ENCODE data around the gene MYO5B.

MYO5B gene

GRCh38 chr18:50060822-50061221, 134.1 kb downstream of the MYO5B start:
- DNase-seq: no peak

GRCh38 chr18:50058731-50059130, 136.2 kb downstream of the MYO5B start:
- DNase-seq: no peak

GRCh38 chr18:50057009-50057408, 137.9 kb downstream of the MYO5B start:
- DNase-seq: no peak

- no peak for DNase-seq
Measured at GRCh38 chr18:50056185-50056584, 138.8 kb downstream of the MYO5B start.

DNA sequence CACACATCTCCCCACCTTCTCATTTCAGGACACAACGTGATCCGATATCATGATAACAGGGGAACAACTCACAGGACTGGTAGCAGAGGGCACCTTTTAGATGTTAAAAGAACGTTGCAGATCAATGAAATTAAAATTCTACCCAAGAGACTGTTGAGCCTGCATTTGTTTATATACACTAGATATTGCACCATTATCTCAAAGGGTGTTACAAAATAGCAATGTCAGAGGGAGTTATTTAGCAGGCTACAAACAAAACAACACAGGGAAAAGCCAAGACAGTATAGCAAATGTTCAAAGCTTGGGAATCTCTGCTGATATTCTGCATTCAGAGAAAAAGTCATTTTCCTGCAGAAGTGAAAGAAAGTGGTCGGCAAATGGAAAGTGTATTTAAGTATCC, 139.5 kb downstream of the MYO5B start:
- DNase-seq: no peak

- no peak for DNase-seq
Measured at GRCh38 chr18:50053111-50053510, 141.8 kb downstream of the MYO5B start.

DNA sequence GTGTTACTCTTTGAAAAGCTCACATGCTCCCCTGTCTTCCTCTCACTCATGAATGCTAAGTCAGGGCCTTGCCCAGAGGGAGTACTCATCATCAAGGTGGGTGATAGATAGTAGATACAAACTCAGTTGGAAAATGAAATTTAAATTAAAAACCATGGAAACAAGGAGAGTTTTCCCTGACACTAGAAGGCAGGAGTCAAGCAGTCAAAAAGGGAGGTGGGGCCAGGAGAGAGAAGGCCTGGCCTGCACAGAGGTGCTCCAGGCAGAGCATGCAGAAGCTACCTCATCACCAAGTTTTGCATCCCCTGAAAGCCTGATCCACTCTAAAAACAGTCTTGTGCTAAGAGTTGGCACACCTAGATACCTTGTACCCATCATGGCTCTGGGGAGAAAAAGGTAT, 143.7 kb downstream of the MYO5B start:
- no peak for DNase-seq

GRCh38 chr18:50045126-50045525, 149.8 kb downstream of the MYO5B start:
- DNase-seq: no peak

GRCh38 chr18:50044402-50044801, 150.5 kb downstream of the MYO5B start:
- DNase-seq: no peak

DNA sequence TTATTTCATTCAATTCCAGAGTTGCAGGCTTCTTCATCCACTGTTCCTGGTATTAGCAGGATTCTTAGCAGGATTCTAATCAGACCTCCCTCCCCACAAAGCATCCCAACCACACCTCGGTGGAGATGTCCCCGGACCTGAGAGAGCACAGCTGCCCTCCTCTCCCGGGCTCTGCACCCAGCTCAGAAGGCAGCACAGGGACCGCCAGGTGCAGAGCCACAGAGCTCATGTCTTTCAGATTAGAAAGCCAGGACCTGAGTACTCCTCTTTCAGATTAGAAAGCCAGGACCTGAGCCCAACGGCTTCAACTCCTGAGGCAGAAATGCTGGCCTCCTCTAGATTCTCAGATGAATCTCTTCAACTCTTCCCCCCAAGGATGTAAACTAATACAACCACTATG, 152.3 kb downstream of the MYO5B start:
- DNase-seq: no peak

DNA sequence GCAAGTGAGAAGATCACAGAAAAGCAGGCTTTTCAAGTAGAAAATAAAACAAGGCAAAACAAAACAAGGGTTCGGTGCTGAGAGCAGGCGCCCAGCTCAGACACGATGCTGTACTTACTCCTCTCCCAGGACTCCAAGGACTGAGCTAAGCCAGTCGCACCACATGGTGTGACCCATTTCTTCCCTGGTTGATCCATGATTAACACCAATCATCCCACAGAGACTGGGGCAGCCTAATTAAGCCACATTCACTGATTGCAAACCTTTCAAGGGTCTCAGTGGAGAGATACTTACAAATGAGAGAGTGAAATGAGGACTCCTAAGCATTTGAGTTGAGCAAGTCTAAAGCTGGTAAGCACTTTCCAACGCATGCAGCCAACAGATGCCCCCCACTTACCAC, 155.2 kb downstream of the MYO5B start:
- no peak for DNase-seq

DNA sequence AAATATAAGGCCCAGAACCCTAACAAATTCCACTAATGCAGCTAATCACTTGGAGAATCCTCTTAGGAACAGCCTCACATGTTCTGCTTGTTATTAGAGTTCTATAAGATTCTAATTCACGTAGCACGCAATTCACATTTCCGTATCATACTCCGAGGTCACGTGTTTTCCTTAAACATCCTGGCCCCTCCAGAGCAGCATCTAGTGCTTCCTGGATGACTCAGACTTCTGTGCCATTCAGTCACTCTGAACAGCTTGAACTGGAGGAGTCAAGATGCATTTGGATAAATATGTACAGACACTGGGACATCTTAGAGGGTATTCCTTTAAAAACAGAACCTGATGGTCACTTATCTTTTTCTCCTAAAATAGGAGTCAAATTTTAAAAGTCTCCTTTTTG, 156.5 kb downstream of the MYO5B start:
- no peak for DNase-seq

DNA sequence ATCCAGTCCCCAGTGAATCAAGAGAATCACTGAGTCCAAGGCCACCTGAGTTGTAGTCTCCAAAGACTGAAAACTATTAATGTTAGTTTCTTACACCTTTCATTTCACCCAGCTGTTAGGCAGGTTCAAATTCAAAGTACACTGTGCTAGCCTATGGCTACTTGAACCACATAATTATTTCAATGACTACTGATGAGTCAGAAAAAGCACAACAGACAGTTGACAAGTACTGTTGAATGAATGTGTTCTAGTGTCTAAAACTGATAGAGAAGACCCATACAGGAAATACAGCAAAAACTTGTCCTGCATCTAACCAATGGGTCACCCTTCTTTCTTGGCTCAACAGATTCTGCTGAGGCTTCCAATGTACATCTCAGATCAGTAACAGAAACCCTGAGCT, 160.9 kb downstream of the MYO5B start:
- DNase-seq: no peak

DNA sequence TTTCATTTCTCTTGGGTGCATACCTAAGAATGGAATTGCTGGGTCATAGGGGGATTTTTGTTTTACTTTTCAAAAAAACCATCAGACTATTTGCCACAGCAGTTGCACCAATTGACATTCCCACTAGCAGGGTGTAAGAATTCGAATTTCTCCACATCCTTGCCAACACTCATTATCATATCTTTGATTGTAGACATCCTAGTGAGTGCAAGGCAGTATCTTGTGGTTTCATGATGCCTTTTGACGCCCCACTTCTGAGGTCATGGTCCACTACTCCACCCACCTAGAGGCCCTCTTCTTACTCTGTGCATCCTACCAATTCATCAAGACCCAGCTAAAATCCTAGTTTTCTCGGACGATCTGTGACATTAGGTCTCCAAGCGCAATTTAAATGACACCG, 161.9 kb downstream of the MYO5B start:
- DNase-seq: no peak

DNA sequence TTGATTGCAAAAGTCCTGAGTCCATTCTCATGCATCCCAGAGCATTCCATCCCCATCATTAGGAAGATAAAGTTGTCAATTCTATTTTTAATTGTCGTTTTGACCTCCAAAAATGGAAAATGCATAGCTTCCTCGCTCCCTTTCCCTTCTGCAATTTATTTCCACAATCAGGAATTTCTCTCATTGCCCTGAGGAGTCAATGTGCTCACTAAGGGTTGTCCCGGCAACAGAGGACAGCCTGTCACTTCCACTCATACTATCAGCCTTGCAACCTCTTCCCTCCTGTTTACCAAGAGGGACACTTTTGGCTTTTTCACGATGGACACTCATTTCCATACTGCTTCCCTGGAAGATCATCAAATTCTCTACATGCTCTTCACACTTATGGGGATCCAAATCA, 164.8 kb downstream of the MYO5B start:
- no peak for DNase-seq

DNA sequence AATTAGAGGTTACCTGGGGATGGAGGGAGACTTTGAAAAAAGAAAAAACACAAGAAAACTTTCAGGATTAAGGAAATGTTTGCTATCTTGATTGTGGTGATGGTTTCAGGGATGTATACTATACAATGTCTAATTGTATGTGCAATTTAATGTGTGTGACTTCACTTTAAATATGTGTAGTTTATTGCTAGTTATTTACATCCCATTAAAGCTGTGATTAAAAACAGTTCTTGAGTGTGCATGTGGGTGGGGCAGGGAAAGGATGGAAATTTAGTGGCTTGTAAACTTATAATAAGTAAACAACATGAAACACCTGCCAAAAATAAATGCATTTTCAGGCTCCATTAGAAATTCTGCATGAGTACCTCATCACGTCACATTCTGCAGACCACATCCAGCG, 167.0 kb downstream of the MYO5B start:
- no peak for DNase-seq

DNA sequence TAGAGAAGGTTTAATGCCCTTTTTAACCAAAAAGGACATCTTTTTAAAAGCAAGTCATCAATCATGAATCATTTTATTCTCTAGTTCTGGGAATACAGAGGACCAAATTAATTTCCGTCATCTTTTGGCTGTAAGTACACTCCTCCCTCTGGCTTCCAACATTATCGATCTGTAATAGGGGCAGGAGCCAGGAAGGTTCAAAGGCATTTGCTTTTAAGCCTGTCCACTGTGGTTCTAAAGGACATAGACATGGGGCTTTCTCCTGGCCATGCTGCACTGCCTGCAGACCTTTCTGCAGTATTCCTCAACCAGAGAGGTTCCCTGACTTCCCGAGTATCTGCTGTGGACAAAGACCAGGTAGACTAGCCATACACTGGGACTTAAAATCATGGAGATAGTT, 170.5 kb downstream of the MYO5B start:
- no peak for DNase-seq

DNA sequence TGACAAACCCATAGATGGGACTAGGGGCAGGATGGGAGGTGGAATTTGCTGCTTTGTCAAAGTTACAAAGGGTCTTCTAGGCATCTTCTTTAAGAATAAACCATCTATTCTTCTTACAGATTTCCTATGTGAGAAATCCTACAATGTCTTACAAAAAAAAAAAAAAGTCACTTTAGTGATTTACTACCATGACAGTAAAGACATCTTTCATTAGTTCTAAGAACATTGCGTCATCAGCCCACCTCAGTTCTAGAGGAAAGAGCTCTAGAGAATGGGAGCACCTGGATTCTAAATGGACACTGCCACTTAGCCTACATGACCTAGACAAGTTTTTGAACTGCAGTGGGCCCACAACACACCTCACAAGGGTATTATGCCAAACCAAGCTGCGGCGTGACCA, 172.0 kb downstream of the MYO5B start:
- no peak for DNase-seq

GRCh38 chr18:50014606-50015005, 180.3 kb downstream of the MYO5B start:
- no peak for DNase-seq

- DNase-seq: no peak
Measured at GRCh38 chr18:50013363-50014138, 181.4 kb downstream of the MYO5B start.

GRCh38 chr18:50011813-50012435, 183.0 kb downstream of the MYO5B start:
- no peak for DNase-seq

- no peak for DNase-seq
Measured at GRCh38 chr18:50009773-50010335, 185.1 kb downstream of the MYO5B start.

- DNase-seq: no peak
Measured at GRCh38 chr18:50008306-50008705, 186.6 kb downstream of the MYO5B start.

- DNase-seq: no peak
Measured at GRCh38 chr18:50006470-50007046, 188.4 kb downstream of the MYO5B start.
